Measurements from ENCODE around the gene ZNF787. TPM values are rescaled to one million over a fixed set of nuclear protein-coding genes. Genes with fewer than 3 reads are reported as not detected.

Gene ZNF787
- total RNA-seq, 4 donors from 2014 or later = 7.8 to 21.3 (median 14.2) TPM

GRCh38 chr19:56118666-56119581, 2.2 kb downstream of the ZNF787 start:
- peak overlapping the region in 1 of 3 donors; percentile 90 for H3K27ac ChIP-seq
- peaks cover 19 to 39% of the 10 kb centered on the region in 2 donors for H3K4me1 ChIP-seq
- H3K27me3 ChIP-seq = no peaks in the 10 kb centered on the region
- H3K9me3 ChIP-seq = no peaks in the 10 kb centered on the region
- H3K4me3 ChIP-seq (replicated peaks in 1 of 3) = no peak overlapping the region
- H3K36me3 ChIP-seq = no peaks in the 10 kb centered on the region
- WGBS, 2 donors = 47% methylated on average over 8 of the region's 8 CpGs
- intact Hi-C loops (cut with DNase I) = no loop called here
- DNase-seq = no peak
- TF ChIP-seq CTCF (IDR thresholded peaks at IDR 0.05) (no peak), POLR2A (IDR thresholded peaks at IDR 0.05) (no peak)

- no peaks in the 10 kb centered on the region for H3K9me3 ChIP-seq
- intact Hi-C loops (cut with DNase I) = no loop called here
Observed at GRCh38 chr19:56117889-56118288, 3.2 kb downstream of the ZNF787 start.

DNA sequence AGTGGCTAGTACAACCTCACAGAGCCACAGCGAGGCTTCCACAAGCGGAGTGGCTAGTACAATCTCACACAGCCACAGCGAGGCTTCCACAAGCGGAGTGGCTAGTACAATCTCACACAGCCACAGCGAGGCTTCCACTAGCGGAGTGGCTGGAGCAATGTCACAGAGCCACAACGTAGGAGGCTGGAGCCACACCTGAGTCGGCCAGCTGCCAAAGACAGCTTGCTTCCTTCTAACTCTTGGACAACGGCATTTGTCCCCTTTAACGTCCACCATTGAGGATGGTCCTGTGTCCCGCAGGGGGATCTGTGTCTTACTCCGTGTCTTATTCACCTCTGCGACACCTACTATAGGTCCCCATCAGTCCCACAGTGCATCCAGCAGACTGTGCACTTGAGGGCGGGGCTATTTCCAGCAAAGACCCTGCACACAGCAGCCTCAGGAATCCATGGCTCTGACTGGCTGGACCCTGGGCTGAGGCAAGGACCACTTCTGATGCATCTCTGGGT, 3.7 kb downstream of the ZNF787 start:
- intact Hi-C loops (cut with DNase I) = no loop called here
- peaks cover 26 to 52% of the 10 kb centered on the region in 2 donors for H3K4me1 ChIP-seq
- no peaks in the 10 kb centered on the region for H3K9me3 ChIP-seq
- DNase-seq = no peak
- no peaks in the 10 kb centered on the region for H3K36me3 ChIP-seq
- TF ChIP-seq POLR2A (IDR thresholded peaks at IDR 0.05) (no peak), CTCF (IDR thresholded peaks at IDR 0.05) (no peak)
- 79 to 87% methylated on average over 8 to 14 of the region's 14 CpGs for WGBS, 2 donors
- H3K27me3 ChIP-seq = no peaks in the 10 kb centered on the region
- no peak overlapping the region for H3K4me3 ChIP-seq (replicated peaks in 1 of 3)
- H3K27ac ChIP-seq = no peak overlapping the region

More at GRCh38 chr19:56117889-56118288, 3.2 kb downstream of the ZNF787 start:
- Histone ChIP-seq H3K36me3 (no peaks in the 10 kb centered on the region), H3K4me1 (peaks cover 22 to 47% of the 10 kb centered on the region in 2 donors), H3K27me3 (no peaks in the 10 kb centered on the region), H3K4me3 (replicated peaks in 1 of 3) (no peak overlapping the region), H3K27ac (no peak overlapping the region)
- 77 to 80% methylated on average over 4 to 9 of the region's 9 CpGs for WGBS, 2 donors
- DNase-seq = no peak
- TF ChIP-seq CTCF (IDR thresholded peaks at IDR 0.05) = no peak

DNA sequence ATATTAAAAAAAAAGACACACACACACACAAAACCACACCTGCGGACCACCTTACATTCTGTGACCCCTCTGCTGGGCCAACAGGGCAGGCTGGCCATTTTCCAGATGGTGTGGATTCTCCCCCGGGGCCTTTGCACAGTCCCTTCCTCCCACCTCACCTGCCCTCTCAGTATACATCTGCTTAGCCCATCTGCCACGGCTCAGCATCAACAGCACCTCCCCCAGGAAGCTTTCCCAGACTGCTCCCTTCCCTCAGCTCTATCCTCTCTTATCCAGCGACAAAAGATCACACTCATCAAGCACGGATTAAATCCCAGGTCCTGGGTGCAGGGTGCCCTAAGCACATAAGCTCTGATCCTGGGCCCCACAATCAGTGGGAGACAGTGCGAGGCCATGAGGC, 4.5 kb downstream of the ZNF787 start:
- Histone ChIP-seq H3K36me3 (no peaks in the 10 kb centered on the region), H3K4me1 (peaks cover 32 to 60% of the 10 kb centered on the region in 2 donors), H3K27me3 (no peaks in the 10 kb centered on the region), H3K27ac (no peak overlapping the region), H3K9me3 (no peaks in the 10 kb centered on the region), H3K4me3 (replicated peaks in 1 of 3) (no peak overlapping the region)
- DNase-seq = no peak
- 91 to 95% methylated on average over 5 to 6 of the region's 6 CpGs for WGBS, 2 donors
- intact Hi-C loops (cut with DNase I) = no loop called here
- TF ChIP-seq CTCF (IDR thresholded peaks at IDR 0.05) (no peak), POLR2A (IDR thresholded peaks at IDR 0.05) (no peak)

GRCh38 chr19:56115490-56115889, 5.6 kb downstream of the ZNF787 start:
- no peak for TF ChIP-seq CTCF (IDR thresholded peaks at IDR 0.05)
- no peak for TF ChIP-seq POLR2A (IDR thresholded peaks at IDR 0.05)
- peaks cover 43 to 71% of the 10 kb centered on the region in 2 donors for H3K4me1 ChIP-seq
- intact Hi-C loops (cut with DNase I) = no loop called here

More at GRCh38 chr19:56115490-56115889, 5.6 kb downstream of the ZNF787 start:
- H3K27me3 ChIP-seq = no peaks in the 10 kb centered on the region
- 93 to 96% methylated on average over 21 of the region's 21 CpGs for WGBS, 2 donors
- H3K27ac ChIP-seq = no peak overlapping the region
- H3K36me3 ChIP-seq = no peaks in the 10 kb centered on the region
- H3K4me3 ChIP-seq (replicated peaks in 1 of 3) = no peak overlapping the region
- no peak for DNase-seq
- no peaks in the 10 kb centered on the region for H3K9me3 ChIP-seq

Data from thyroid gland (tissue), 4 donors.